ENCODE measurements around the gene DGKH. TPM values are rescaled to one million over a fixed set of nuclear protein-coding genes. Genes with fewer than 3 reads are reported as not detected.

Gene DGKH
- total RNA-seq, 1 donor from 2014 or later: 9.6 TPM

- peaks cover 12% of the 10 kb centered on the region for H3K4me1 Mint-ChIP-seq (ENCODE audit: unreplicated experiment)
- no peak for TF ChIP-seq CTCF (conservative IDR thresholded peaks at IDR 0.05)
- DNase-seq (ENCODE audit: extremely low spot score, unreplicated experiment): no peak
- H3K27me3 Mint-ChIP-seq: no peaks in the 10 kb centered on the region
- H3K9me3 Mint-ChIP-seq: peaks cover 6% of the 10 kb centered on the region
- H3K27ac Mint-ChIP-seq: no peak overlapping the region
- H3K4me3 Mint-ChIP-seq: no peak overlapping the region
- peaks cover 3% of the 10 kb centered on the region for H3K36me3 Mint-ChIP-seq
These were observed 27.1 kb downstream of the DGKH start for GRCh38 chr13:42075517-42075916.

DNA sequence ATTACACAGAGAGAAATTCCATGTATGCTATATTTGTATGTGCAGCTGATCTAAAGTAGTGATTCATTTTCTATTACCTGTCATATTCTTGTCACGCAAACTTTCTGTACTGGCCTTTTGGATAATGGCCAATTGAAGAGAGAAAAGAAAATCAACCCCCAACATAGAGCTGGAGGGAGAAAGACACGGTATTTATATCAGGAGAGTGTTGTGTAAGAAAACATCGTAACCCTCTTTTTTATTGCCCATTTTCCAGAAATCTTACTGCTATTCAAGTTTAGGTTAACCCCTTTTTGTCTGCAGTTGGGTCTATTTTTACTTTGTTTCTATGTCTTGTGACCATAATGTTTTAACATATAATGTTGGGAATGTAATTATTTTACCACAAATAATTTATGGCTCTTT lies 27.9 kb downstream of the DGKH start:
- Mint-ChIP-seq H3K4me1 (ENCODE audit: unreplicated experiment) (peaks cover 4% of the 10 kb centered on the region), H3K4me3 (no peak overlapping the region), H3K27me3 (no peaks in the 10 kb centered on the region), H3K36me3 (no peaks in the 10 kb centered on the region), H3K9me3 (no peaks in the 10 kb centered on the region), H3K27ac (no peak overlapping the region)
- TF ChIP-seq CTCF (conservative IDR thresholded peaks at IDR 0.05): no peak
- no peak for DNase-seq (ENCODE audit: extremely low spot score, unreplicated experiment)

DNA sequence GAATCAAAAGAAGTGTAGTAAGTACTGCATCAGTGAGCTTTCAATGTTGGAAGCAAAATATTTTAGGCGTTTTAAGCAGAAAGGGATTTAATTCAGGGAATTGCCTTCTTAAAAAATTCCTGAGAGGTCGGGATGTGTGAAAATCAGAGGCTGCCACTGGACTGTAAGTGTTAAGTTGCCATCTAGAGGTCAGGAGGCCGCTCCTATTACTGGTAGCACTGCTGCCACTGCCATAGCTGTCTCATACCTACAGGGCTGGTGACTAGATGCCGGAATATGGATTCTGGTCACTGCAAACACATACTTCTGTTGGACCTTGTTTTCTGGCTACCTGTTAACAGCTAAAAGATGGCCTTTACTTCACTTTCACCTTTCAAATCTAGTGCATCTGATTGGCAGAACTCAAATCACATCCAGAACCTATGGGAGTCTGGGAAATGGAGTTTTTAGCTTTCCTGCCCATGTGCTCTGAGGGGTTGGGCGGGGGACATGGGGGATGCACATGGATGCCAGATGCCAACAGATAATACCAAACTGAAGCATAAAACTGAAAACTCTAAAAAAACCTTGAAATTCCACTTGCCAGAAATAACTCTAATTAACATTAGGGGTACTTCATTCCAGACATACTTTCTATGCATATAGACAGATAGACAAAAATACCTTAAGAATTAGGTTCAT lies 29.8 kb downstream of the DGKH start:
- H3K27ac Mint-ChIP-seq: no peak overlapping the region
- H3K36me3 Mint-ChIP-seq: peaks cover 3% of the 10 kb centered on the region
- no peak overlapping the region for H3K4me3 Mint-ChIP-seq
- peaks cover 4% of the 10 kb centered on the region for H3K4me1 Mint-ChIP-seq (ENCODE audit: unreplicated experiment)
- peaks cover 9% of the 10 kb centered on the region for H3K9me3 Mint-ChIP-seq
- no peak for TF ChIP-seq CTCF (conservative IDR thresholded peaks at IDR 0.05)
- no peak for DNase-seq (ENCODE audit: extremely low spot score, unreplicated experiment)
- H3K27me3 Mint-ChIP-seq: no peaks in the 10 kb centered on the region

DNA sequence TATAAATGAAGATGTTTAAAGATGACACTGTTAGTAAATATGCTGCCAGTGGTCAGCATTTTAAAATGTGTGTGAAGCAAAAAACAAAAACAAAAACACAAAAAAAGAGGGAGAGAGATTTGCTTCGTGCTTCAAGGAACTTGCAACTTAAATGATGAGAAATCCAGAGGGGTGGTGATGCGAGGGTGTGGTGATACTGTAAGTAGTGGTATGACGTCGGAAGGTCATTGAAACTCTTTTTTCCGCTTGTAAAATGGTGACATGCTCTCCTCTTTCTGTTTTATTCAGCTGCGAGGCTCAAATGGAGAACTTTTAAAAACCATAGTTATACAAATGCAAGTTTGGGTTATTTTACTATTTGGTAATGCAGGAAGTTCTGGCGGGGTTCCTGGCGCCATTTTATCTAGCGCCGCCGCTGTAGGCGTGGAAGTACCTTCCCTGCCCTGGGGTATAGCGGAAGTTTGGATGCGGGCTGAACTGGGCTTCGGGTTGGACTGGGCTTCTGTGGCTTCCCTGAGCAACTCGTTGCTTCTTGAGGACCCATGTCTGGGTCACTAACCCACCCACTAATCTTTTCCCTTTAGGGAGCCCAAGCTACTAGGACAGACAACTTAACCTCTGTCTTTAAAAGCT lies 34.8 kb downstream of the DGKH start:
- H3K27me3 Mint-ChIP-seq: no peaks in the 10 kb centered on the region
- no peak overlapping the region for H3K27ac Mint-ChIP-seq
- no peak for DNase-seq (ENCODE audit: extremely low spot score, unreplicated experiment)
- H3K36me3 Mint-ChIP-seq: peaks cover 3% of the 10 kb centered on the region
- peaks cover 19% of the 10 kb centered on the region for H3K9me3 Mint-ChIP-seq
- H3K4me3 Mint-ChIP-seq: no peak overlapping the region
- no peaks in the 10 kb centered on the region for H3K4me1 Mint-ChIP-seq (ENCODE audit: unreplicated experiment)
- TF ChIP-seq CTCF (conservative IDR thresholded peaks at IDR 0.05): no peak

- no peak overlapping the region for H3K4me3 Mint-ChIP-seq
These were observed 36.3 kb downstream of the DGKH start for GRCh38 chr13:42084722-42085121.

More at GRCh38 chr13:42084722-42085121, 36.3 kb downstream of the DGKH start:
- H3K4me1 Mint-ChIP-seq (ENCODE audit: unreplicated experiment): no peaks in the 10 kb centered on the region
- no peak for DNase-seq (ENCODE audit: extremely low spot score, unreplicated experiment)
- H3K27ac Mint-ChIP-seq: no peak overlapping the region
- no peak for TF ChIP-seq CTCF (conservative IDR thresholded peaks at IDR 0.05)
- no peaks in the 10 kb centered on the region for H3K27me3 Mint-ChIP-seq
- H3K9me3 Mint-ChIP-seq: peaks cover 19% of the 10 kb centered on the region
- H3K36me3 Mint-ChIP-seq: peaks cover 3% of the 10 kb centered on the region

Data from type B pancreatic cell (in vitro differentiated cells).